Measurements from ENCODE around the gene ABCC1. TPM values are rescaled to one million over a fixed set of nuclear protein-coding genes. Genes with fewer than 3 reads are reported as not detected.

Gene ABCC1
- total and polyA plus RNA-seq, 2 of the 4 experiments (the other 2 are of a cell fraction), result 39.4 to 66.0 TPM

- in situ Hi-C loops (cut with MboI; ENCODE audit: low sequenced_read_pairs), result loop anchor here (25.0 kb wide), 1 partner anchor 120 kb away; the partner anchor contains the start of gene CEP20
- Histone ChIP-seq H4K5ac (ENCODE audit: low read depth, low read length) (peak overlapping the region; percentile 5; the same call in 1 of the 2 replicates), H3K9ac (ENCODE audit: low read depth, low read length) (no peak overlapping the region), H3K4me1 (ENCODE audit: control insufficient read depth, insufficient read depth, low read length) (peaks cover 29% of the 10 kb centered on the region), H4K20me1 (ENCODE audit: insufficient read depth, low read length) (no peaks in the 10 kb centered on the region), H3K4me2 (ENCODE audit: low read depth, low read length) (no peak overlapping the region), H2BK5ac (ENCODE audit: low read depth, low read length, poor library complexity, severe bottlenecking) (peak overlapping the region; percentile 1), H3K27me3 (ENCODE audit: control insufficient read depth, insufficient read depth, low read length) (no peaks in the 10 kb centered on the region), H2BK120ac (ENCODE audit: low read depth, low read length) (peak overlapping the region; percentile 77), H3K23ac (ENCODE audit: low read depth, low read length) (no peak overlapping the region), H2BK20ac (ENCODE audit: low read depth, low read length) (peak overlapping the region; percentile 38), H3K4me3 (ENCODE audit: insufficient read depth, low read depth, low read length) (no peak overlapping the region), H3K14ac (replicated peaks; ENCODE audit: low read depth, low read length) (peak overlapping the region; percentile 77; the same call in 1 of the 2 replicates), H3K56ac (ENCODE audit: extremely low read depth, insufficient read depth, low read length) (no peak overlapping the region), H4K91ac (ENCODE audit: insufficient read depth, low read depth, low read length) (peak overlapping the region; percentile 71), H3K9me3 (ENCODE audit: control insufficient read depth, insufficient read depth, low read length) (no peaks in the 10 kb centered on the region), H2BK15ac (ENCODE audit: low read depth, low read length) (peak overlapping the region; percentile 89; the same call in 1 of the 3 replicates), H2AFZ (replicated peaks; ENCODE audit: low read length, poor library complexity) (no peak overlapping the region), H3K79me1 (ENCODE audit: low read depth in 1 of 2, low read length in 2 of 2) (peaks cover 45 to 86% of the 10 kb centered on the region in 2 experiments), H3K36me3 (ENCODE audit: control insufficient read depth, insufficient read depth, low read length) (peaks cover 44% of the 10 kb centered on the region), H3K18ac (ENCODE audit: low read depth, low read length) (no peak overlapping the region), H3K4ac (ENCODE audit: low read depth, low read length) (peak overlapping the region; percentile 83), H3K27ac (ENCODE audit: insufficient read depth, low read length) (peak overlapping the region; percentile 100), H2AK9ac (replicated peaks; ENCODE audit: low read depth, low read length, poor library complexity) (no peak overlapping the region), H2AK5ac (ENCODE audit: low read depth, low read length) (peak overlapping the region; percentile 76), H4K8ac (ENCODE audit: low read depth in 2 of 2, low read length in 2 of 2) (peak overlapping the region; percentile 48 to 98), H3K9me1 (ENCODE audit: insufficient read depth, low read length) (peaks cover 25% of the 10 kb centered on the region)
- intact Hi-C loops (cut with micrococcal nuclease), result no loop called here
- DNase-seq (no peak), ATAC-seq (ENCODE audit: low read depth) (no peak)
- CTCF ChIA-PET, result no interaction called here
- TF ChIP-seq RCOR1 (IDR thresholded peaks at IDR 0.05; ENCODE audit: insufficient replicate concordance, low read length) (no peak), FOS (IDR thresholded peaks at IDR 0.05; ENCODE audit: low read depth, low read length) (no peak), NFE2L2 (IDR thresholded peaks at IDR 0.05; ENCODE audit: low read depth, low read length) (no peak), MAZ (IDR thresholded peaks at IDR 0.05; ENCODE audit: borderline replicate concordance, low read depth, low read length) (no peak), RAD21 (IDR thresholded peaks at IDR 0.05; ENCODE audit: low read length) (no peak), CTCF (conservative IDR thresholded peaks at IDR 0.05; ENCODE audit: low read depth, low read length) (no peak), POLR2A (IDR thresholded peaks at IDR 0.05; ENCODE audit: low read depth, low read length) (no peak), MAFK (IDR thresholded peaks at IDR 0.05; ENCODE audit: low read depth, low read length) (no peak)
- TF ChIP-seq, protein P1, sequence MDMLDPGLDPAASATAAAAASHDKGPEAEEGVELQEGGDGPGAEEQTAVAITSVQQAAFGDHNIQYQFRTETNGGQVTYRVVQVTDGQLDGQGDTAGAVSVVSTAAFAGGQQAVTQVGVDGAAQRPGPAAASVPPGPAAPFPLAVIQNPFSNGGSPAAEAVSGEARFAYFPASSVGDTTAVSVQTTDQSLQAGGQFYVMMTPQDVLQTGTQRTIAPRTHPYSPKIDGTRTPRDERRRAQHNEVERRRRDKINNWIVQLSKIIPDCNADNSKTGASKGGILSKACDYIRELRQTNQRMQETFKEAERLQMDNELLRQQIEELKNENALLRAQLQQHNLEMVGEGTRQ (IDR thresholded peaks at IDR 0.05; ENCODE audit: low read depth, low read length), result no peak
- POLR2A ChIA-PET (ENCODE audit: unreplicated experiment), result no interaction called here
- dilution Hi-C loops (cut with HindIII; ENCODE audit: low sequenced_read_pairs, unreplicated experiment), result no loop called here
- 100% methylated on average over 2 of the region's 11 CpGs; no CpG with 5 or more reads in 1 of the 2 experiments for WGBS, 2 experiments (ENCODE audit: extremely low coverage in 2 of 2, insufficient read length in 1 of 2)
- BruUV-seq (replicated peaks), result no TSS peak
These were observed 58.3 kb downstream of the ABCC1 start for GRCh38 chr16:16007743-16008111.

All from IMR-90 (cell line).